ENCODE data around the gene CEMP1.

CEMP1 gene

DNA sequence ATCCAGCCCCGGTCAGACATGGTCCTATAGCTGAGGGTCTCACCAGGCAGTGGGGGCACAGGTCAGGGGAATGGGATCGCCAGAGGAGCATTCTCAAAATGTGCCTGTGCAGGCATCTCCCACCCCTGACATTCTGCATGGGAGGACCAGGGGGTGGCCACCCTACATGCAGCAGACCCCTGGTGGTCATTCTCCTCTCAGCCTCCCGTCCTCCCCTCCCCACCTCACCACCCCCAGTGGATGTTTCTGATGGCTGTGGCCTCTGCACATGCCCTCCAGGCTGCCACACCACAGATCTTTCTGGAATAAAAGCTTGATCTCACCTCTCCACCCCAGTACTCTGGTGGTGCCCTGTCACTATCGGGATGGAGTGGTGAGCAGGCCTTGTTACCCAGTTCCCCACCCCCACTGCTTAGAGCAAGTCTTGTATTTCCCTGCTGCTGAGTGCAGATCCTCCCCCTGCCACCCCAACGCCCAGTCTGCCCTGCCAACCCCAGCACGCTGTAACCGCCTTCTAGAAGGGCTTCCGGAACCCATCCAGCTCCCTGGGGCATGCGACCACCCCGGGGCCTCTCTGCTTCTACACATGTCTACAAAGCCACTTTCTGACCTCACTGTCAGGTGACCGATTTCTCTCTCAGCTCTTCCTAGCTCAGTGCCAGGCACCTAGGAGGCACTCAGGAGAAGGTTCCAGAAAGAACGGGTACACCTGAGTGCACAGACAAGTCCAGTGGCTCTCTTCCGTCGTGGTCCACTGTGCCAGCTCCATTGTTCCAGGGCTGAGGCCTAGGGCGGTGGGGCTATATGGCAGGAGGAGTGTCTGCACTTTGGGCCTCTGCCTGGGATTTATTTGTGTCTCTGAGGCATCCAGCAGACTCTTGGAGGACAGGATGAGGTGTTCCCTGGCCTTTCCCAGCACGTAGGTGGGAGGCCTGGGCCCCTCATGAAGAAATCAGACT is 47.0 kb downstream of the CEMP1 start:
- H2BK15ac ChIP-seq (replicated peaks; ENCODE audit: low read depth) = no peak overlapping the region
- no peak overlapping the region for H3K27ac ChIP-seq (ENCODE audit: low read depth, low read length)
- H3K9ac ChIP-seq (ENCODE audit: low read length) = no peak overlapping the region
- DNase-seq = no peak
- H3K18ac ChIP-seq (ENCODE audit: low read length) = no peak overlapping the region
- no peaks in the 10 kb centered on the region for H3K27me3 ChIP-seq (ENCODE audit: insufficient read depth, low read length, poor library complexity)
- H3K4ac ChIP-seq (ENCODE audit: low read depth, low read length) = no peak overlapping the region
- no peaks in the 10 kb centered on the region for H3K79me1 ChIP-seq (ENCODE audit: low read length)
- no CpG with 5 or more reads among the region's 16 CpGs for WGBS (ENCODE audit: extremely low coverage, insufficient coverage, low lambda C conversion rate)
- no peak overlapping the region for H2AK5ac ChIP-seq (ENCODE audit: low read length)
- no peak overlapping the region for H2BK120ac ChIP-seq (ENCODE audit: low read depth, low read length)
- no peak overlapping the region for H3K56ac ChIP-seq (ENCODE audit: low read length)
- no peak overlapping the region for H3K4me3 ChIP-seq (ENCODE audit: low read length)
- H3K36me3 ChIP-seq (ENCODE audit: control insufficient read depth, insufficient read depth, low read length) = no peaks in the 10 kb centered on the region
- no peak overlapping the region for H4K8ac ChIP-seq (ENCODE audit: low read depth, low read length)
- H4K5ac ChIP-seq (ENCODE audit: low read length) = no peak overlapping the region
- no peaks in the 10 kb centered on the region for H3K79me2 ChIP-seq (ENCODE audit: control insufficient read depth, insufficient read depth, low read length)
- no peak overlapping the region for H2BK5ac ChIP-seq (ENCODE audit: low read length)
- no peak overlapping the region for H3K4me2 ChIP-seq (ENCODE audit: low read length)
- H3K23ac ChIP-seq (ENCODE audit: low read length) = no peak overlapping the region
- H3K4me1 ChIP-seq (ENCODE audit: control insufficient read depth, low read depth, low read length) = no peaks in the 10 kb centered on the region

DNA sequence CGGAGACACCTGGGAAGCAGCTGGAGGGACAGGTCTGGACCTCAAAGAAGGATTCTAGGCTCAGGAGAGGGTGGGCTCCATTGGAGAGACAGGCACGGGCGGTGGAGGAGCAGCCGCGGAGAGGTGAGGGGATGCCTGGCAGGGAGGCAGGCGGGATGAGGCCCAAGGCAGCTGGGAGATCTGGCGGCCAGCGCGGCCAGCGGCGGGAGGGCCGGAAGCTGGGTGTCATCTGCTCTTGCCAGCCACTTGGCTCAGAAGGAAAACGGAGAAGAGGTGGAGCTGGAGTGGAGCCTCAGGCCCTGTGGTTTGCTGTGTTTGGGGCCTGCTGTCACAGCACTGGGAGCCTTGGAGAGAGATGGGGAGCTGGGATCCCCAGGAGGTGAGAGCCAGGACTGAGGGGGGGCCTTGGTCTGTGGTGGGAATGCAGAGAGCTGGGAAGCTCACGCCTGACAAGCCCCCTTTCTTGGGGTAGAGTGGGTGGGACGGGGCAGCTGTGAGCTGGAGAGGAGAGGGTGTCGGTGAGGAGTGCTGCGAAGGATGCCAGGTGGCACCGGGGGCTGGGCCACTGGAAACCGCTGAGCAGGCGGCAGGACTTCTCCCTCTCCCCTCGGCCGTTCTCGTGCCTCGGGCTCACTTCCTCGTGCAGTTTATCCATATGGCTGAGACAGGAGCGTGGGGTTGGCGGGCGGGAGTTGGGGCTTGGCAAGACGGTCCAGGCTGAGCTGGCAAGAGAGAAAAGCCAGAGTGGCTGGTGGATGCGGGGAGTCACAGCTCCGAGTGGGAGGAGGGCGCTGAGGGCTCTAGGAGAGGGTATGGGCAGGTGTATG is 48.3 kb downstream of the CEMP1 start:
- Histone ChIP-seq H4K5ac (ENCODE audit: low read length) (no peak overlapping the region), H3K9ac (ENCODE audit: low read length) (no peak overlapping the region), H3K18ac (ENCODE audit: low read length) (no peak overlapping the region), H3K4me2 (ENCODE audit: low read length) (no peak overlapping the region), H3K23ac (ENCODE audit: low read length) (no peak overlapping the region), H2BK120ac (ENCODE audit: low read depth, low read length) (no peak overlapping the region), H3K27ac (ENCODE audit: low read depth, low read length) (no peak overlapping the region), H3K4me1 (ENCODE audit: control insufficient read depth, low read depth, low read length) (no peaks in the 10 kb centered on the region), H2BK15ac (replicated peaks; ENCODE audit: low read depth) (no peak overlapping the region), H3K4ac (ENCODE audit: low read depth, low read length) (no peak overlapping the region), H3K56ac (ENCODE audit: low read length) (no peak overlapping the region), H2BK5ac (ENCODE audit: low read length) (no peak overlapping the region), H2AK5ac (ENCODE audit: low read length) (no peak overlapping the region), H3K27me3 (ENCODE audit: insufficient read depth, low read length, poor library complexity) (no peaks in the 10 kb centered on the region), H3K79me1 (ENCODE audit: low read length) (no peaks in the 10 kb centered on the region), H3K79me2 (ENCODE audit: control insufficient read depth, insufficient read depth, low read length) (no peaks in the 10 kb centered on the region), H3K36me3 (ENCODE audit: control insufficient read depth, insufficient read depth, low read length) (no peaks in the 10 kb centered on the region), H3K4me3 (ENCODE audit: low read length) (no peak overlapping the region), H4K8ac (ENCODE audit: low read depth, low read length) (no peak overlapping the region)
- DNase-seq = no peak
- WGBS (ENCODE audit: extremely low coverage, insufficient coverage, low lambda C conversion rate) = no CpG with 5 or more reads among the region's 32 CpGs

DNA sequence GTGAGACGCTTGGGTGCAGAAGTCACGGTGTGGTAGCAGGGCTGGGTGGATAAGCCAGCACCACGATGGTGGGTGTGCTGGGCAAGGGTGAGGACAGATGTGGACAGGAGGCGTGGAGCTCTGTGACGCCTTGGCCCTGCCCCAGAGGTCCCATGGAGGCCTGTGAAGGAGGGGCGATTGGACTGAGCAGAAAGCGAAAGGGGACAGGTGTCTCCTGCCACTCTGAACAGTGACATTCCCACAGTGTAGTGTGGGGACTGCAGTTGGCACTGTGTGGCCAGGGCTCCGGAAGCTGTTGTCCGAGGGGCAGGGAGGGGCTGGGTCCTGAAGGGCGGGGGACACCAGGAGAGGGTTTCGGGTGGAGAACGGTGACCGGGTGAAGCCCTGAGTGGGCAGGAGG is 49.0 kb downstream of the CEMP1 start:
- Histone ChIP-seq H2BK15ac (replicated peaks; ENCODE audit: low read depth) (no peak overlapping the region), H2BK5ac (ENCODE audit: low read length) (no peak overlapping the region), H3K4me1 (ENCODE audit: control insufficient read depth, low read depth, low read length) (no peaks in the 10 kb centered on the region), H3K56ac (ENCODE audit: low read length) (no peak overlapping the region), H3K36me3 (ENCODE audit: control insufficient read depth, insufficient read depth, low read length) (no peaks in the 10 kb centered on the region), H3K4ac (ENCODE audit: low read depth, low read length) (no peak overlapping the region), H3K23ac (ENCODE audit: low read length) (no peak overlapping the region), H3K9ac (ENCODE audit: low read length) (no peak overlapping the region), H2BK120ac (ENCODE audit: low read depth, low read length) (no peak overlapping the region), H3K27ac (ENCODE audit: low read depth, low read length) (no peak overlapping the region), H4K5ac (ENCODE audit: low read length) (no peak overlapping the region), H3K79me2 (ENCODE audit: control insufficient read depth, insufficient read depth, low read length) (no peaks in the 10 kb centered on the region), H3K79me1 (ENCODE audit: low read length) (no peaks in the 10 kb centered on the region), H3K4me3 (ENCODE audit: low read length) (no peak overlapping the region), H3K4me2 (ENCODE audit: low read length) (no peak overlapping the region), H4K8ac (ENCODE audit: low read depth, low read length) (no peak overlapping the region), H2AK5ac (ENCODE audit: low read length) (no peak overlapping the region), H3K18ac (ENCODE audit: low read length) (no peak overlapping the region), H3K27me3 (ENCODE audit: insufficient read depth, low read length, poor library complexity) (no peaks in the 10 kb centered on the region)
- no CpG with 5 or more reads among the region's 13 CpGs for WGBS (ENCODE audit: extremely low coverage, insufficient coverage, low lambda C conversion rate)
- no peak for DNase-seq

DNA sequence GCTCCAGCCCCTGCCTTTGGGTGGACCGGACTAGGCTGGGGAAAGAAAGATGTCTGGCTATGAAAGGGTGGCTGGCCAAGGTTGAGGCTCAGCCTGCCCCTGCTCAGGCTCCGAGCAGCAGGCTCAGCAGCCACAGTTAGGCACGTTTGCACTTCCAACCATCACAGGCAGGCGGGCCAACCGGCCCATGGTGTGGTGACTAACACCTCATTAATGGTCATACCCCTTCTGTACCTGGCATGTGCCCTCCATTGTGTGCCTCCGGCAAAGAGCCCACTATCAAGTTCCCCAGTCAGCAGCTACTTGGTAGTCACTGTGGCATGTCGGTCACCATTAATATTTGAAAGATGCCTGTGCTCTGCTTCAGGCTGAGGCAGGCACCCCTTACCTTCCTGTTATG is 49.5 kb downstream of the CEMP1 start:
- no CpG with 5 or more reads among the region's 7 CpGs for WGBS (ENCODE audit: extremely low coverage, insufficient coverage, low lambda C conversion rate)
- DNase-seq = no peak

DNA sequence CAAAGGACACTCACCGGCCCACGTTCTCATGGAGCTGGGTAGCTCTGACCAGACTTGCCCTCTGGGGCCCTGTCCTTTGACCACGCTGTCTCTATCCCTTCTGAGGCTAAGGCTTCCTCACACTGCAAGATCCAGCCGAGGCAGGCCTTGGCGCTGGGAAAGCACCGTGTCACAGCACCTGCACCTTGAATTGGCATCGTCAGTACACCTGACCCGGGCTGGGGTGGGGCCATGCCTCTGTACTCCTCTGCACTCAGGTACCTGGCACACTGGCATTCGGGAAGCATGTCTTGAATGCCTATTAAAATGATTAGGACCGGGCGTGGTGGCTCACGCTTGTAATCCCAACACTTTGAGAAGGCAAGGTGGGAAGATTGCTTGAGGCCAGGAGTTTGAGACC is 50.3 kb downstream of the CEMP1 start:
- Histone ChIP-seq H3K79me2 (ENCODE audit: control insufficient read depth, insufficient read depth, low read length) (no peaks in the 10 kb centered on the region), H3K4me3 (ENCODE audit: low read length) (no peak overlapping the region), H3K79me1 (ENCODE audit: low read length) (no peaks in the 10 kb centered on the region), H4K8ac (ENCODE audit: low read depth, low read length) (no peak overlapping the region), H3K27ac (ENCODE audit: low read depth, low read length) (no peak overlapping the region), H3K9ac (ENCODE audit: low read length) (no peak overlapping the region), H3K18ac (ENCODE audit: low read length) (no peak overlapping the region), H3K36me3 (ENCODE audit: control insufficient read depth, insufficient read depth, low read length) (no peaks in the 10 kb centered on the region), H3K4me2 (ENCODE audit: low read length) (no peak overlapping the region), H2BK15ac (replicated peaks; ENCODE audit: low read depth) (no peak overlapping the region), H3K56ac (ENCODE audit: low read length) (no peak overlapping the region), H2AK5ac (ENCODE audit: low read length) (no peak overlapping the region), H3K27me3 (ENCODE audit: insufficient read depth, low read length, poor library complexity) (no peaks in the 10 kb centered on the region), H3K23ac (ENCODE audit: low read length) (no peak overlapping the region), H2BK120ac (ENCODE audit: low read depth, low read length) (no peak overlapping the region), H4K5ac (ENCODE audit: low read length) (no peak overlapping the region), H2BK5ac (ENCODE audit: low read length) (no peak overlapping the region), H3K4me1 (ENCODE audit: control insufficient read depth, low read depth, low read length) (no peaks in the 10 kb centered on the region), H3K4ac (ENCODE audit: low read depth, low read length) (no peak overlapping the region)
- no peak for DNase-seq
- WGBS (ENCODE audit: extremely low coverage, insufficient coverage, low lambda C conversion rate) = no CpG with 5 or more reads among the region's 12 CpGs

More for the DNA sequence above, 49.5 kb downstream of the CEMP1 start:
- Histone ChIP-seq H3K36me3 (ENCODE audit: control insufficient read depth, insufficient read depth, low read length) (no peaks in the 10 kb centered on the region), H3K18ac (ENCODE audit: low read length) (no peak overlapping the region), H3K4me2 (ENCODE audit: low read length) (no peak overlapping the region), H2BK15ac (replicated peaks; ENCODE audit: low read depth) (no peak overlapping the region), H3K56ac (ENCODE audit: low read length) (no peak overlapping the region), H4K8ac (ENCODE audit: low read depth, low read length) (no peak overlapping the region), H4K5ac (ENCODE audit: low read length) (no peak overlapping the region), H3K9ac (ENCODE audit: low read length) (no peak overlapping the region), H2BK120ac (ENCODE audit: low read depth, low read length) (no peak overlapping the region), H3K27me3 (ENCODE audit: insufficient read depth, low read length, poor library complexity) (no peaks in the 10 kb centered on the region), H3K4me1 (ENCODE audit: control insufficient read depth, low read depth, low read length) (no peaks in the 10 kb centered on the region), H2AK5ac (ENCODE audit: low read length) (no peak overlapping the region), H3K4me3 (ENCODE audit: low read length) (no peak overlapping the region), H3K4ac (ENCODE audit: low read depth, low read length) (no peak overlapping the region), H3K79me2 (ENCODE audit: control insufficient read depth, insufficient read depth, low read length) (no peaks in the 10 kb centered on the region), H3K79me1 (ENCODE audit: low read length) (no peaks in the 10 kb centered on the region), H3K23ac (ENCODE audit: low read length) (no peak overlapping the region), H3K27ac (ENCODE audit: low read depth, low read length) (no peak overlapping the region), H2BK5ac (ENCODE audit: low read length) (no peak overlapping the region)
